ENCODE measurements around the gene ANKRD29.

- TF ChIP-seq POLR2A (IDR thresholded peaks at IDR 0.05): no peak
- TF ChIP-seq, protein P1, sequence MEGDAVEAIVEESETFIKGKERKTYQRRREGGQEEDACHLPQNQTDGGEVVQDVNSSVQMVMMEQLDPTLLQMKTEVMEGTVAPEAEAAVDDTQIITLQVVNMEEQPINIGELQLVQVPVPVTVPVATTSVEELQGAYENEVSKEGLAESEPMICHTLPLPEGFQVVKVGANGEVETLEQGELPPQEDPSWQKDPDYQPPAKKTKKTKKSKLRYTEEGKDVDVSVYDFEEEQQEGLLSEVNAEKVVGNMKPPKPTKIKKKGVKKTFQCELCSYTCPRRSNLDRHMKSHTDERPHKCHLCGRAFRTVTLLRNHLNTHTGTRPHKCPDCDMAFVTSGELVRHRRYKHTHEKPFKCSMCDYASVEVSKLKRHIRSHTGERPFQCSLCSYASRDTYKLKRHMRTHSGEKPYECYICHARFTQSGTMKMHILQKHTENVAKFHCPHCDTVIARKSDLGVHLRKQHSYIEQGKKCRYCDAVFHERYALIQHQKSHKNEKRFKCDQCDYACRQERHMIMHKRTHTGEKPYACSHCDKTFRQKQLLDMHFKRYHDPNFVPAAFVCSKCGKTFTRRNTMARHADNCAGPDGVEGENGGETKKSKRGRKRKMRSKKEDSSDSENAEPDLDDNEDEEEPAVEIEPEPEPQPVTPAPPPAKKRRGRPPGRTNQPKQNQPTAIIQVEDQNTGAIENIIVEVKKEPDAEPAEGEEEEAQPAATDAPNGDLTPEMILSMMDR (IDR thresholded peaks at IDR 0.05): no peak
- no peak for TF ChIP-seq POLR2AphosphoS5 (IDR thresholded peaks at IDR 0.05)
These were observed 47.8 kb downstream of the ANKRD29 start for GRCh38 chr18:23614891-23615290.

Measured in prostate gland (tissue), 2 donors.